Measurements from ENCODE around the gene CREBBP.

Gene CREBBP

GRCh38 chr16:3690980-3691720, 189.4 kb downstream of the CREBBP start:
- DNase-seq (ENCODE audit: insufficient read length, low spot score) (no peak), FAIRE-seq (no peak)
- TF ChIP-seq CTCF (IDR thresholded peaks at IDR 0.05; ENCODE audit: insufficient read depth, missing control alignments) = no peak

- peak; percentile 82 for TF ChIP-seq CTCF (IDR thresholded peaks at IDR 0.05; ENCODE audit: insufficient read depth, missing control alignments)
- FAIRE-seq (no peak), DNase-seq (ENCODE audit: insufficient read length, low spot score) (peak; percentile 84)
Measured at GRCh38 chr16:3690470-3690928, 190.0 kb downstream of the CREBBP start.

- no peak for TF ChIP-seq CTCF (IDR thresholded peaks at IDR 0.05; ENCODE audit: insufficient read depth, missing control alignments)
- no peak for FAIRE-seq
- DNase-seq (ENCODE audit: insufficient read length, low spot score) = no peak
Measured at GRCh38 chr16:3689731-3690130, 190.8 kb downstream of the CREBBP start.

- FAIRE-seq = no peak
- no peak for DNase-seq (ENCODE audit: insufficient read length, low spot score)
- no peak for TF ChIP-seq CTCF (IDR thresholded peaks at IDR 0.05; ENCODE audit: insufficient read depth, missing control alignments)
Measured at GRCh38 chr16:3687792-3688191, 192.7 kb downstream of the CREBBP start.

GRCh38 chr16:3687021-3687420, 193.5 kb downstream of the CREBBP start:
- DNase-seq (ENCODE audit: insufficient read length, low spot score) (no peak), FAIRE-seq (no peak)
- no peak for TF ChIP-seq CTCF (IDR thresholded peaks at IDR 0.05; ENCODE audit: insufficient read depth, missing control alignments)

GRCh38 chr16:3681206-3681605, 199.3 kb downstream of the CREBBP start:
- no peak for FAIRE-seq
- DNase-seq (ENCODE audit: insufficient read length, low spot score) = no peak
- no peak for TF ChIP-seq CTCF (IDR thresholded peaks at IDR 0.05; ENCODE audit: insufficient read depth, missing control alignments)

GRCh38 chr16:3677994-3678393, 202.5 kb downstream of the CREBBP start:
- DNase-seq (ENCODE audit: insufficient read length, low spot score) (no peak), FAIRE-seq (no peak)
- no peak for TF ChIP-seq CTCF (IDR thresholded peaks at IDR 0.05; ENCODE audit: insufficient read depth, missing control alignments)
